Hepatocyte (in vitro differentiated cells): ENCODE data around the gene LAPTM5. TPM values are rescaled to one million over a fixed set of nuclear protein-coding genes. Genes with fewer than 3 reads are reported as not detected.

Experiments
- DNase-seq: peaks from one replicate; pipeline ENCODE4 v3.0.0-alpha.2; 2016; ENCODE audit warnings: low spot score
- H2AFZ ChIP-seq: fragments of 200-600 bp; sonication (generic); 2 replicates; pipeline ENCODE4 v1.6.0; 2016; ENCODE audit warnings: antibody characterized with exemption, mild to moderate bottlenecking
- H3K27ac ChIP-seq: fragments of 200-600 bp; sonication (generic); 2 replicates; pipeline ENCODE4 v1.5.1; 2016; ENCODE audit warnings: mild to moderate bottlenecking
- H3K27me3 ChIP-seq: fragments of 200-600 bp; sonication (generic); 2 replicates; pipeline ENCODE4 v1.6.1; 2016
- H3K36me3 ChIP-seq: fragments of 200-600 bp; sonication (generic); replicated peaks from 2 replicates; pipeline ENCODE4 v1.5.1; 2016; ENCODE audit warnings: low read depth; ENCODE audit not compliant: insufficient read depth
- H3K4me1 ChIP-seq: fragments of 200-600 bp; sonication (generic); 2 replicates; pipeline ENCODE4 v1.5.1; 2016; ENCODE audit warnings: mild to moderate bottlenecking, moderate library complexity; ENCODE audit not compliant: insufficient read depth
- H3K4me2 ChIP-seq: fragments of 200-600 bp; sonication (generic); 2 replicates; pipeline ENCODE4 v1.6.0; 2016
- H3K4me3 ChIP-seq: fragments of 200-600 bp; sonication (generic); 2 replicates; pipeline ENCODE4 v1.5.1; 2016; ENCODE audit warnings: mild to moderate bottlenecking
- H3K79me2 ChIP-seq: fragments of 200-600 bp; sonication (generic); 2 replicates; pipeline ENCODE4 v1.6.0; 2017; ENCODE audit warnings: mild to moderate bottlenecking
- H3K9me2 ChIP-seq: fragments of 200-600 bp; sonication (generic); replicated peaks from 2 replicates; pipeline ENCODE4 v1.6.0; 2017; ENCODE audit warnings: mild to moderate bottlenecking; ENCODE audit not compliant: insufficient read depth
- H3K9me3 ChIP-seq: fragments of 200-600 bp; sonication (generic); 2 replicates; pipeline ENCODE4 v1.5.1; 2016; ENCODE audit warnings: low read depth, mild to moderate bottlenecking
- H4K20me1 ChIP-seq: fragments of 200-600 bp; sonication (generic); 2 replicates; pipeline ENCODE4 v1.6.0; 2016; ENCODE audit warnings: mild to moderate bottlenecking; ENCODE audit not compliant: insufficient read depth, poor library complexity, severe bottlenecking
- EZH2 ChIP-seq: fragments of 200-600 bp; sonication (generic); IDR thresholded peaks from 2 replicates; pipeline ENCODE4 v1.6.1; 2016; ENCODE audit warnings: antibody characterized with exemption, mild to moderate bottlenecking, borderline replicate concordance
- EZH2phosphoT487 ChIP-seq: fragments of 200-600 bp; sonication (generic); IDR thresholded peaks from one replicate; pipeline ENCODE4 v1.6.1; 2018; ENCODE audit warnings: antibody characterized with exemption, mild to moderate bottlenecking, low read depth, moderate library complexity; ENCODE audit not compliant: unreplicated experiment, severe bottlenecking
- WGBS: methylation state at CpG from one replicate; pipeline ENCODE4 v1.1.6; 2016; ENCODE audit warnings: low lambda C conversion rate; ENCODE audit errors: missing lambda C conversion rate; 5-methylcytosine and 5-hydroxymethylcytosine counted together
- polyA plus RNA-seq: library from polyadenylated mRNA; unstranded; fragments of >200 nt; fragmentation: Nextera tagmentation; extraction: Ambion mirVana; gene quantifications from 2 replicates; pipeline ENCODE4 v1.2.1, GENCODE V29; 2016
- total RNA-seq: library from RNA; depleted of rRNA; stranded (reverse); fragments of >200 nt; gene quantifications from 2 replicates; pipeline ENCODE4 v1.2.3, GENCODE V29; 2014
- TF ChIP-seq, protein P1 (sequence below): fragments of 200-600 bp; sonication (generic); IDR thresholded peaks from 2 replicates; pipeline ENCODE4 v1.5.1; 2016; ENCODE audit warnings: antibody characterized with exemption, mild to moderate bottlenecking; ENCODE audit not compliant: poor library complexity

Gene LAPTM5
- total and polyA plus RNA-seq, 2 experiments from 2014 or later: 2.6 to 3.2 TPM

DNA sequence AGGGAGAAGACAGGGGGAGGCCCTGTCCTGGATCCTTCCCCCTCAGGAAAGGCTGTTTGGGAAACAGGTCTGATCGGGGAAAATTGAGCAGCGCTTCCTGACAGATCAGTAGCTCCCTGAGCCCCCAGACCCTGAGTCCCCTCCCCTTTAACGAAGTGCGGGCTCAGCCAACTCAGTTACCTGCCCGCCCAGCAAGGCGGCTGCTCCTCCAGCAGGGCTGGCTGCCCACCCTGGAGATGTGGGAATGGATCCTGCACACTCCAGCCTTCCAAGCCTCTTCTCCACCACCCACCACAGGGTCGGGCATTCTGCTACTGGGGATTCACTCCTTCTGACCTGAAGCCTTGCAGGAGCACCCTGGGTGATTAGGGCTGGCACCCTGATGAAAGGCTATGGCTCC is 27.6 kb upstream of the LAPTM5 start:
- Histone ChIP-seq H3K27ac (no peak overlapping the region), H3K9me2 (no peaks in the 10 kb centered on the region), H3K9me3 (no peaks in the 10 kb centered on the region), H3K36me3 (no peaks in the 10 kb centered on the region), H2AFZ (no peak overlapping the region), H3K4me3 (no peak overlapping the region), H4K20me1 (no peaks in the 10 kb centered on the region), H3K79me2 (no peaks in the 10 kb centered on the region), H3K27me3 (no peaks in the 10 kb centered on the region), H3K4me2 (no peak overlapping the region), H3K4me1 (peaks cover 8% of the 10 kb centered on the region)
- WGBS: 89% methylated on average over 7 of the region's 7 CpGs
- TF ChIP-seq, protein P1, sequence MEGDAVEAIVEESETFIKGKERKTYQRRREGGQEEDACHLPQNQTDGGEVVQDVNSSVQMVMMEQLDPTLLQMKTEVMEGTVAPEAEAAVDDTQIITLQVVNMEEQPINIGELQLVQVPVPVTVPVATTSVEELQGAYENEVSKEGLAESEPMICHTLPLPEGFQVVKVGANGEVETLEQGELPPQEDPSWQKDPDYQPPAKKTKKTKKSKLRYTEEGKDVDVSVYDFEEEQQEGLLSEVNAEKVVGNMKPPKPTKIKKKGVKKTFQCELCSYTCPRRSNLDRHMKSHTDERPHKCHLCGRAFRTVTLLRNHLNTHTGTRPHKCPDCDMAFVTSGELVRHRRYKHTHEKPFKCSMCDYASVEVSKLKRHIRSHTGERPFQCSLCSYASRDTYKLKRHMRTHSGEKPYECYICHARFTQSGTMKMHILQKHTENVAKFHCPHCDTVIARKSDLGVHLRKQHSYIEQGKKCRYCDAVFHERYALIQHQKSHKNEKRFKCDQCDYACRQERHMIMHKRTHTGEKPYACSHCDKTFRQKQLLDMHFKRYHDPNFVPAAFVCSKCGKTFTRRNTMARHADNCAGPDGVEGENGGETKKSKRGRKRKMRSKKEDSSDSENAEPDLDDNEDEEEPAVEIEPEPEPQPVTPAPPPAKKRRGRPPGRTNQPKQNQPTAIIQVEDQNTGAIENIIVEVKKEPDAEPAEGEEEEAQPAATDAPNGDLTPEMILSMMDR: no peak
- no peak for TF ChIP-seq EZH2phosphoT487
- no peak for TF ChIP-seq EZH2
- no peak for DNase-seq

DNA sequence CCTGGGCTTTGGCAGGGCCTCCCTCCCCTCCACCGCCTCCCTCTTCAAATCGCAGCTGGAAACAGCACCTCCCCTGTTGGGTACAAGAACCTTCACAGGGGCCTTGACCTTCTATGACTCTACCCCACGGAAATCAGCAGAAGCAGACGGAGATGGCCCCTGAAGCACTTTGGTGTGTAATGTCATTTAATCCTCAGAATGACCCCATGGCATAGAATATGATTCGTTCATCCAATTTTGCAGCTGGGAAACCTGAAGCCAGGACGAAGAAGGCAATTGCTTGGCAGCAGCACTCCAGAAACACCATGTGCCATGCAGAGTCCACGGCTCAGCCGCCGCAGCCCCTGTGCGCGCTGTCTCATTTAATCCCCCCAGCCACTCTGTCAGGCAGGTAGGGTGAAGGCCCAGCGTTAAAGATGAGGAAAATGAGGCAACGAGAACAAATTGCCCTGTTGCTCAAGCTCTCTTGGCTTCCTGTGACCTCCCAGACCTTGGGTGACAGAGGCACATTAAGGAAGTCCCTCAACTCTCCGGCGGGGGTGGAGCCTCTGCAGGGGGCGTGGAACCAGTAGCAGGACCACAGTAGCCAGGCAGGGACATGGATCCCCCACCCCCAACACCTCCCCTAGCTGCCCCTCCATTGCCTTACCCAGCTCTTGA is 25.8 kb upstream of the LAPTM5 start:
- Histone ChIP-seq H4K20me1 (no peaks in the 10 kb centered on the region), H3K27me3 (no peaks in the 10 kb centered on the region), H3K4me1 (peaks cover 8% of the 10 kb centered on the region), H3K36me3 (no peaks in the 10 kb centered on the region), H3K9me3 (no peaks in the 10 kb centered on the region), H3K4me2 (peak overlapping the region; percentile 25), H3K27ac (no peak overlapping the region), H3K79me2 (no peaks in the 10 kb centered on the region), H3K4me3 (no peak overlapping the region), H3K9me2 (no peaks in the 10 kb centered on the region), H2AFZ (no peak overlapping the region)
- TF ChIP-seq, protein P1: no peak
- no peak for TF ChIP-seq EZH2phosphoT487
- TF ChIP-seq EZH2: no peak
- WGBS: 73% methylated on average over 14 of the region's 16 CpGs
- DNase-seq: no peak

DNA sequence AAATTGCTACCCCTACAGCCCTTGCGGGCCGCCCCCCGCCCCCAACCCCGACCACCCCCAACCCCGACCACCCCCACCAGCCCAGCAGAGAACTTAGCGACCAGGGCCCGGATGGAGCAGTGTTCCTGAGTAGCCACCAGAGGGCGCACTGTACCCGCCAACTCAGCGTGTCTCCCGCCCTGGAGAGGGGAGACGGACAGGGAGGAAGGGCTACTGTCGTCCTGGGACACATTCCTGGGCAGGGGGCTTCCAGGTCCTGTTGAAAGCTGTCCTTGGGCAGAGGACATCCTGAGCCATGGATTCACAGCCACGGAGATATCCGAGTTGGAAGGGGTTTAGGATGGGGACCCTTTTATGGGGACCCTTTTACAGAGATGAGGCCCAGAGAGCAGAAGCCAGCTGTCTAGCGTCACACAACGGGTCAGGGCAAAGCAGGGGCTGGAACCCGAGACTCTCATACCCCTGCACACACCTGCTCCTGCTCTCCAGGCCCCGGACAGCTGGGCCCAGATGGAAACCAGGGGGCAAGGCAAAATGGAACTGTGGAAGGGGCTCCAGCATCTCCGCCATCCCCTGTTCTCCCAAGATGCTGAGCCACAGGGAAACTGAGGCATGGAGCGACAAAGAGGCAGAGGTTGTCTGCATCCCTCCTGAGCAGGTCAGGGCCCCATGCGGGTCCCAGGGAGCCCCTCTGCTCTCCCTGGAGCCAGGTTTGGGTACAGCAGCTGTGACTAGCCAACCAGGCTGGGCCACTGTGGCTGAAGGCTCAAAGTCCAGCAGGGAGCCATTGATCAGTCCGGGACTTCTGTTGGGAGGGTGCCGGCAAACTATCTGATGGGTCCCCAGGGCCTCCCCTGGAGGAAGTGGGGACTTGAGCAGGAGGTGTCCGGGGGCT is 25.0 kb upstream of the LAPTM5 start:
- H3K4me2 ChIP-seq: peak overlapping the region; percentile 71
- peak overlapping the region; percentile 49 for H2AFZ ChIP-seq
- no peak overlapping the region for H3K27ac ChIP-seq
- H3K79me2 ChIP-seq: no peaks in the 10 kb centered on the region
- H3K36me3 ChIP-seq: no peaks in the 10 kb centered on the region
- H3K4me3 ChIP-seq: no peak overlapping the region
- TF ChIP-seq EZH2: no peak
- TF ChIP-seq, protein P1: peak; percentile 81
- H3K27me3 ChIP-seq: no peaks in the 10 kb centered on the region
- H4K20me1 ChIP-seq: no peaks in the 10 kb centered on the region
- H3K4me1 ChIP-seq: peaks cover 8% of the 10 kb centered on the region
- WGBS: 15% methylated on average over 24 of the region's 25 CpGs
- no peaks in the 10 kb centered on the region for H3K9me3 ChIP-seq
- no peaks in the 10 kb centered on the region for H3K9me2 ChIP-seq
- peak; percentile 85 for DNase-seq
